OCI-LY1 (cell line): ENCODE measurements around the gene MAP3K6.

Experiments used
- H2AFZ ChIP-seq: fragments of 200-600 bp; sonication (generic), shearing (Covaris generic); 2 replicates; pipeline ENCODE4 v1.6.0; 2014; ENCODE audit warnings: antibody characterized with exemption, mild to moderate bottlenecking, low read length
- H3F3A ChIP-seq: fragments of 200-600 bp; sonication (generic), shearing (Covaris generic); 2 replicates; pipeline ENCODE4 v1.6.0; 2014; ENCODE audit warnings: mild to moderate bottlenecking, antibody characterized with exemption, low read length, moderate library complexity; ENCODE audit not compliant: insufficient read depth
- H3K27ac ChIP-seq: fragments of 200-600 bp; sonication (generic); 2 replicates; pipeline ENCODE4 v1.5.1; 2014; ENCODE audit warnings: low read length, mixed run types, mild to moderate bottlenecking, low read depth; ENCODE audit not compliant: poor library complexity, severe bottlenecking
- H3K27me3 ChIP-seq: fragments of 200-600 bp; sonication (generic); 2 replicates; pipeline ENCODE4 v1.6.0; 2014; ENCODE audit warnings: antibody characterized with exemption, mild to moderate bottlenecking, low read length, moderate library complexity; ENCODE audit not compliant: insufficient read depth
- H3K36me3 ChIP-seq: fragments of 200-600 bp; sonication (generic); 2 replicates; pipeline ENCODE4 v1.6.1; 2014; ENCODE audit warnings: mild to moderate bottlenecking, antibody characterized with exemption, low read length, moderate library complexity, mixed read lengths; ENCODE audit not compliant: insufficient read depth
- H3K4me1 ChIP-seq: fragments of 200-600 bp; sonication (generic); 2 replicates; pipeline ENCODE4 v1.5.1; 2014; ENCODE audit warnings: mild to moderate bottlenecking, low read length, moderate library complexity; ENCODE audit not compliant: insufficient read depth, severe bottlenecking
- H3K4me2 ChIP-seq: fragments of 200-600 bp; sonication (generic), shearing (Covaris generic); 2 replicates; pipeline ENCODE4 v1.6.1; 2014; ENCODE audit warnings: low read length
- H3K4me3 ChIP-seq: fragments of 200-600 bp; sonication (generic); 2 replicates; pipeline ENCODE4 v1.5.1; 2014; ENCODE audit warnings: low read length, low read depth, mild to moderate bottlenecking, mixed read lengths; ENCODE audit not compliant: poor library complexity, severe bottlenecking
- H3K79me2 ChIP-seq: fragments of 200-600 bp; shearing (Covaris generic); 2 replicates; pipeline ENCODE4 v1.6.1; 2016; ENCODE audit warnings: mixed run types, low read length, mixed read lengths; ENCODE audit not compliant: insufficient read depth
- H3K9ac ChIP-seq: fragments of 200-600 bp; sonication (generic), shearing (Covaris generic); 2 replicates; pipeline ENCODE4 v1.6.1; 2014; ENCODE audit warnings: mild to moderate bottlenecking, low read length, mixed read lengths
- H3K9me2 ChIP-seq: fragments of 200-600 bp; sonication (generic), shearing (Covaris generic); 2 replicates; pipeline ENCODE4 v1.6.1; 2014; ENCODE audit warnings: low read depth, mild to moderate bottlenecking, low read length, mixed read lengths
- H3K9me3 ChIP-seq: fragments of 200-600 bp; shearing (Covaris generic); 2 replicates; pipeline ENCODE4 v1.6.1; 2014; ENCODE audit warnings: low read length, mixed read lengths
- H4K20me1 ChIP-seq: fragments of 200-600 bp; sonication (generic), shearing (Covaris generic); 2 replicates; pipeline ENCODE4 v1.6.0; 2016; ENCODE audit warnings: mild to moderate bottlenecking, low read length; ENCODE audit not compliant: insufficient read depth
- CTCF ChIP-seq: fragments of 200-600 bp; sonication (generic), shearing (Covaris generic); IDR thresholded peaks from 2 replicates; pipeline ENCODE4 v1.5.1; 2017; ENCODE audit warnings: mild to moderate bottlenecking, antibody characterized with exemption, low read length, moderate library complexity, mixed read lengths
- EZH2 ChIP-seq: fragments of 200-600 bp; sonication (generic), shearing (Covaris generic); IDR thresholded peaks from 2 replicates; pipeline ENCODE4 v1.8.0; 2017; ENCODE audit warnings: borderline replicate concordance, mixed run types, mild to moderate bottlenecking, antibody characterized with exemption, low read length, moderate library complexity, mixed read lengths

Gene MAP3K6

GRCh38 chr1:27377760-27378495, 11.2 kb upstream of the MAP3K6 start:
- Histone ChIP-seq H3K4me1 (no peaks in the 10 kb centered on the region), H3F3A (no peaks in the 10 kb centered on the region), H3K4me2 (no peak overlapping the region), H2AFZ (no peak overlapping the region), H3K27ac (no peak overlapping the region), H3K9me2 (no peaks in the 10 kb centered on the region), H3K79me2 (no peaks in the 10 kb centered on the region), H3K9ac (no peak overlapping the region), H3K36me3 (no peaks in the 10 kb centered on the region), H4K20me1 (no peaks in the 10 kb centered on the region), H3K9me3 (no peaks in the 10 kb centered on the region), H3K4me3 (no peak overlapping the region), H3K27me3 (0 out of 2 replicates have a peak, but pooled peaks cover 5% of the 10 kb centered on the region)
- TF ChIP-seq CTCF: no peak
- no peak for TF ChIP-seq EZH2

- Histone ChIP-seq H3K79me2 (no peaks in the 10 kb centered on the region), H3K9me2 (no peaks in the 10 kb centered on the region), H3K27me3 (0 out of 2 replicates have a peak, but pooled peaks cover 5% of the 10 kb centered on the region), H3K4me3 (no peak within 1 kb of the TSS), H3K9me3 (no peaks in the 10 kb centered on the region), H3K36me3 (no peaks in the 10 kb centered on the region), H3K4me1 (peaks cover 4% of the 10 kb centered on the region), H3K4me2 (no peak within 1 kb of the TSS), H3K9ac (no peak within 1 kb of the TSS), H3F3A (no peaks in the 10 kb centered on the region), H4K20me1 (no peaks in the 10 kb centered on the region), H3K27ac (no peak within 1 kb of the TSS), H2AFZ (no peak within 1 kb of the TSS)
- TF ChIP-seq CTCF (no peak), EZH2 (no peak)
Measured at GRCh38 chr1:27374362-27375086, 7.8 kb upstream of the MAP3K6 start, which contains the start of gene FCN3. TSS of gene FCN3 (minus strand) at chr1:27374824. CDS start at chr1:27374818, 6 bp downstream.

GRCh38 chr1:27372808-27373690, 6.3 kb upstream of the MAP3K6 start:
- 0 out of 2 replicates have a peak, but pooled peaks cover 5% of the 10 kb centered on the region for H3K27me3 ChIP-seq
- H3K9me2 ChIP-seq: no peaks in the 10 kb centered on the region
- no peaks in the 10 kb centered on the region for H3F3A ChIP-seq
- H2AFZ ChIP-seq: no peak overlapping the region
- H3K4me3 ChIP-seq: no peak overlapping the region
- no peak overlapping the region for H3K27ac ChIP-seq
- no peak overlapping the region for H3K9ac ChIP-seq
- no peaks in the 10 kb centered on the region for H3K9me3 ChIP-seq
- no peaks in the 10 kb centered on the region for H3K36me3 ChIP-seq
- no peaks in the 10 kb centered on the region for H3K79me2 ChIP-seq
- peaks cover 4% of the 10 kb centered on the region for H3K4me1 ChIP-seq
- H3K4me2 ChIP-seq: no peak overlapping the region
- no peaks in the 10 kb centered on the region for H4K20me1 ChIP-seq
- no peak for TF ChIP-seq EZH2
- TF ChIP-seq CTCF: no peak; the same call in 1 of the 2 replicates
